Thyroid gland (tissue), 4 donors: ENCODE results near the gene PRLHR.

Experiments used
- POLR2A ChIP-seq, 2 donors: fragments of 450-650 bp; IDR thresholded peaks; one replicate each; pipeline ENCODE4 v1.6.1; 2017; ENCODE audit warnings: antibody characterized with exemption in 2 of 2, mild to moderate bottlenecking in 2 of 2, moderate library complexity in 1 of 2
- TF ChIP-seq, protein P1 (sequence below), 6 experiments: fragments of 200-600 bp in 3 of 6; fragments of 450-650 bp in 3 of 6; sonication (generic) in 3 of 6; IDR thresholded peaks; one replicate each; pipeline ENCODE4 v1.5.1; 2016 to 2019; ENCODE audit warnings: antibody characterized with exemption in 6 of 6, mild to moderate bottlenecking in 2 of 6, inconsistent platforms in 1 of 6, moderate library complexity in 1 of 6

DNA sequence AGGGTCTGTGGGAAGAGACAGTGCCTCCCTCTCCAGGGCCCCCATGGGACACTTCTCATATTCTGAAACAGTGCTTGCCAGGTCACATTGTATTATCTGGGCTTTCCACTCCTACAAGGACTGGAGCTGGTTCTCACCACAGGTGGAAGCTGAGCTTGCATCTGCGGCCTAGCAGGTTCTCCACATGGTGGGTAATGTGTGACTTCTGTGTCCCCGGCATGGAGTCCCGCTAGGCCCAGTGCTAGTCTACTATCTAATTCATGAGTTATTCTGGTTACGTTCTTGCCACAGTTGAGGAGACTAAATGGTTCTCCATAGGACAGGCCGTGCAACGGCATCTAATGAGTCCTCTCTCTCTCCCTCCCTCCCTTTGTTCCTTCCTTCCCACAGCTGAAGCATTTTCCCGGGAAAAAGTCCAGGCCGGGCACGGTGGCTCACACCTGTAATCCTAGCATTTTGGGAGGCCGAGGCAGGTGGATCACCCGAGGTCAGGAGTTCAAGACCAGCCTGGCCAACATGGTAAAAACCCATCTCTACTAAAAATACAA is 27.7 kb downstream of the PRLHR start:
- TF ChIP-seq, protein P1, sequence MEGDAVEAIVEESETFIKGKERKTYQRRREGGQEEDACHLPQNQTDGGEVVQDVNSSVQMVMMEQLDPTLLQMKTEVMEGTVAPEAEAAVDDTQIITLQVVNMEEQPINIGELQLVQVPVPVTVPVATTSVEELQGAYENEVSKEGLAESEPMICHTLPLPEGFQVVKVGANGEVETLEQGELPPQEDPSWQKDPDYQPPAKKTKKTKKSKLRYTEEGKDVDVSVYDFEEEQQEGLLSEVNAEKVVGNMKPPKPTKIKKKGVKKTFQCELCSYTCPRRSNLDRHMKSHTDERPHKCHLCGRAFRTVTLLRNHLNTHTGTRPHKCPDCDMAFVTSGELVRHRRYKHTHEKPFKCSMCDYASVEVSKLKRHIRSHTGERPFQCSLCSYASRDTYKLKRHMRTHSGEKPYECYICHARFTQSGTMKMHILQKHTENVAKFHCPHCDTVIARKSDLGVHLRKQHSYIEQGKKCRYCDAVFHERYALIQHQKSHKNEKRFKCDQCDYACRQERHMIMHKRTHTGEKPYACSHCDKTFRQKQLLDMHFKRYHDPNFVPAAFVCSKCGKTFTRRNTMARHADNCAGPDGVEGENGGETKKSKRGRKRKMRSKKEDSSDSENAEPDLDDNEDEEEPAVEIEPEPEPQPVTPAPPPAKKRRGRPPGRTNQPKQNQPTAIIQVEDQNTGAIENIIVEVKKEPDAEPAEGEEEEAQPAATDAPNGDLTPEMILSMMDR (IDR thresholded peaks at IDR 0.05): no peak
- TF ChIP-seq POLR2A (IDR thresholded peaks at IDR 0.05): no peak
